Measurements from ENCODE around the gene CDKN2AIPNL.

Gene CDKN2AIPNL

GRCh38 chr5:134411228-134411545 is 494 bp downstream of the CDKN2AIPNL start:
- no peak for DNase-seq
- no peaks in the 10 kb centered on the region for H3K27me3 ChIP-seq (ENCODE audit: insufficient read depth, low read depth, severe bottlenecking)
- H3K9me3 ChIP-seq (ENCODE audit: severe bottlenecking): no peaks in the 10 kb centered on the region
- H3K4me3 ChIP-seq (ENCODE audit: low read depth, low read length): peak overlapping the region; percentile 94
- H3K27ac ChIP-seq: peak overlapping the region; percentile 90
- no peak for TF ChIP-seq CTCF (IDR thresholded peaks at IDR 0.05; ENCODE audit: low read depth, low read length)
- peaks cover 21% of the 10 kb centered on the region for H3K36me3 ChIP-seq

- TF ChIP-seq CTCF (IDR thresholded peaks at IDR 0.05; ENCODE audit: low read depth, low read length): no peak
- Histone ChIP-seq H3K4me3 (ENCODE audit: low read depth, low read length) (peak overlapping the region; percentile 94), H3K27ac (peak overlapping the region; percentile 90)
Measured at GRCh38 chr5:134410822-134411221, 859 bp downstream of the CDKN2AIPNL start.

GRCh38 chr5:134409321-134409720 is 2.4 kb downstream of the CDKN2AIPNL start:
- no peaks in the 10 kb centered on the region for H3K9me3 ChIP-seq (ENCODE audit: severe bottlenecking)
- H3K27me3 ChIP-seq (ENCODE audit: insufficient read depth, low read depth, severe bottlenecking): no peaks in the 10 kb centered on the region
- H3K27ac ChIP-seq: no peak overlapping the region
- no peak overlapping the region for H3K4me3 ChIP-seq (ENCODE audit: low read depth, low read length)
- DNase-seq: no peak
- H3K36me3 ChIP-seq: peaks cover 27% of the 10 kb centered on the region
- no peak for TF ChIP-seq CTCF (IDR thresholded peaks at IDR 0.05; ENCODE audit: low read depth, low read length)

More at GRCh38 chr5:134410822-134411221, 859 bp downstream of the CDKN2AIPNL start:
- no peak for DNase-seq
- Histone ChIP-seq H3K9me3 (ENCODE audit: severe bottlenecking) (no peaks in the 10 kb centered on the region), H3K27me3 (ENCODE audit: insufficient read depth, low read depth, severe bottlenecking) (no peaks in the 10 kb centered on the region), H3K36me3 (peaks cover 21% of the 10 kb centered on the region)

GRCh38 chr5:134406390-134406789 is 5.3 kb downstream of the CDKN2AIPNL start:
- Histone ChIP-seq H3K36me3 (peaks cover 38% of the 10 kb centered on the region), H3K4me3 (ENCODE audit: low read depth, low read length) (no peak overlapping the region)
- no peak for DNase-seq

GRCh38 chr5:134403951-134404350 is 7.7 kb downstream of the CDKN2AIPNL start:
- Histone ChIP-seq H3K36me3 (peaks cover 32% of the 10 kb centered on the region), H3K27ac (no peak overlapping the region), H3K4me3 (ENCODE audit: low read depth, low read length) (no peak overlapping the region), H3K27me3 (ENCODE audit: insufficient read depth, low read depth, severe bottlenecking) (no peaks in the 10 kb centered on the region), H3K9me3 (ENCODE audit: severe bottlenecking) (no peaks in the 10 kb centered on the region)
- DNase-seq: no peak
- no peak for TF ChIP-seq CTCF (IDR thresholded peaks at IDR 0.05; ENCODE audit: low read depth, low read length)

More at GRCh38 chr5:134406390-134406789, 5.3 kb downstream of the CDKN2AIPNL start:
- H3K27me3 ChIP-seq (ENCODE audit: insufficient read depth, low read depth, severe bottlenecking): no peaks in the 10 kb centered on the region
- H3K27ac ChIP-seq: no peak overlapping the region
- H3K9me3 ChIP-seq (ENCODE audit: severe bottlenecking): no peaks in the 10 kb centered on the region
- TF ChIP-seq CTCF (IDR thresholded peaks at IDR 0.05; ENCODE audit: low read depth, low read length): no peak

GRCh38 chr5:134398609-134399155 is 13.0 kb downstream of the CDKN2AIPNL start:
- Histone ChIP-seq H3K4me3 (ENCODE audit: low read depth, low read length) (no peak overlapping the region), H3K27me3 (ENCODE audit: insufficient read depth, low read depth, severe bottlenecking) (no peaks in the 10 kb centered on the region), H3K27ac (no peak overlapping the region), H3K9me3 (ENCODE audit: severe bottlenecking) (no peaks in the 10 kb centered on the region), H3K36me3 (peaks cover 44% of the 10 kb centered on the region)
- DNase-seq: no peak
- no peak for TF ChIP-seq CTCF (IDR thresholded peaks at IDR 0.05; ENCODE audit: low read depth, low read length)

Data from WERI-Rb-1 (cell line).